T-cell (primary cell): ENCODE data around the gene VSIG2. TPM values are rescaled to one million over a fixed set of nuclear protein-coding genes. Genes with fewer than 3 reads are reported as not detected.

Experiments used
- ATAC-seq, 4 experiments: fragments of 200-7000 bp in 3 of 4; fragments of 150-1000 bp in 1 of 4; cut with Tn5 transposase; replicated peaks in 1 of 4; 1 replicate in 3 of 4; 2 replicates in 1 of 4; pipeline ENCODE4 v1.10.0; 2021; ENCODE audit warnings: moderate library complexity in 3 of 4, mild to moderate bottlenecking in 2 of 4, moderate number of reproducible peaks in 1 of 4
- CTCF ChIA-PET, 2 donors: fragments of 300-600 bp; sonication (Branson Sonifier 250); formaldehyde crosslinking; loops; one replicate each; lab custom pipeline; 2022; ENCODE audit warnings: antibody characterized with exemption in 2 of 2; lab: Charles Lee
- POLR2A ChIA-PET, 2 donors: fragments of 300-600 bp; sonication (Branson Sonifier 250); formaldehyde crosslinking; loops; one replicate each; lab custom pipeline; 2022; ENCODE audit warnings: antibody characterized with exemption in 2 of 2; lab: Charles Lee
- DNase-seq, 35 experiments: peaks; one replicate each; pipeline versions ENCODE4 v3.0.0 to v3.0.0-alpha.2; 2013 to 2023
- H3K27ac ChIP-seq: one replicate; pipeline ENCODE4 v1.5.1; 2013; ENCODE audit warnings: low read length
- H3K27me3 ChIP-seq, 2 experiments: replicated peaks in 1 of 2; 1 replicate in 1 of 2; 2 replicates in 1 of 2; pipeline versions ENCODE4 v1.6.1 to v1.7.0; 2013; ENCODE audit warnings: low read length in 1 of 2, mixed read lengths in 1 of 2; ENCODE audit not compliant: control insufficient read depth in 2 of 2, insufficient read depth in 2 of 2; ENCODE audit errors: extremely low read depth in 1 of 2
- H3K36me3 ChIP-seq, 2 donors: 1 replicate in 1 of 2; 2 replicates in 1 of 2; pipeline versions ENCODE4 v1.6.1 to v1.7.0; 2013; ENCODE audit warnings: low read length in 1 of 2; ENCODE audit not compliant: control insufficient read depth in 2 of 2, insufficient read depth in 1 of 2; ENCODE audit errors: extremely low read depth in 1 of 2
- H3K4me1 ChIP-seq, 2 experiments: 1 replicate in 1 of 2; 2 replicates in 1 of 2; pipeline versions ENCODE4 v1.6.1 to v1.7.0; 2013; ENCODE audit warnings: low read length in 2 of 2, mixed read lengths in 1 of 2; ENCODE audit not compliant: insufficient read depth in 2 of 2, control insufficient read depth in 1 of 2; ENCODE audit errors: extremely low read depth in 1 of 2
- H3K4me3 ChIP-seq, 2 donors: 1 replicate in 1 of 2; 2 replicates in 1 of 2; pipeline versions ENCODE4 v1.5.1 to v1.7.0; 2013; ENCODE audit warnings: mild to moderate bottlenecking in 2 of 2, low read length in 1 of 2, moderate library complexity in 1 of 2; ENCODE audit not compliant: control insufficient read depth in 1 of 2; ENCODE audit errors: extremely low read depth in 1 of 2
- H3K9me3 ChIP-seq: 2 replicates; pipeline ENCODE4 v1.7.0; 2013
- H3K27ac Mint-ChIP-seq, 2 donors: one replicate each; pipeline ENCODE4 v1.8.0; 2020 to 2021; ENCODE audit warnings: mild to moderate bottlenecking in 2 of 2, mixed read lengths in 2 of 2
- H3K27me3 Mint-ChIP-seq, 2 donors: one replicate each; pipeline ENCODE4 v1.8.0; 2021 to 2022; ENCODE audit warnings: mixed read lengths in 2 of 2
- H3K36me3 Mint-ChIP-seq: one replicate; pipeline ENCODE4 v1.8.0; 2021; ENCODE audit warnings: mixed read lengths
- H3K4me1 Mint-ChIP-seq, 3 donors: one replicate each; pipeline ENCODE4 v1.8.0; 2020 to 2022; ENCODE audit warnings: mixed read lengths in 3 of 3, mild to moderate bottlenecking in 1 of 3
- H3K4me3 Mint-ChIP-seq, 3 donors: one replicate each; pipeline ENCODE4 v1.8.0; 2020 to 2022; ENCODE audit warnings: mild to moderate bottlenecking in 3 of 3, mixed read lengths in 3 of 3, moderate library complexity in 3 of 3
- H3K9me3 Mint-ChIP-seq, 3 donors: one replicate each; pipeline ENCODE4 v1.8.0; 2020 to 2022; ENCODE audit warnings: mixed read lengths in 3 of 3
- WGBS: methylation state at CpG from one replicate; pipeline ENCODE4 v1.1.5; 2013; ENCODE audit warnings: missing lambda C conversion rate; ENCODE audit not compliant: insufficient coverage; 5-methylcytosine and 5-hydroxymethylcytosine counted together
- total RNA-seq, 35 experiments: library from RNA in 6 of 35; stranded (reverse) in 6 of 35; fragments of 120-200 nt in 1 of 35; gene quantifications; one replicate each; pipeline versions ENCODE4 v1.2.1 to v1.2.4 and lab custom pipeline; 2013 to 2026

Gene VSIG2
- total RNA-seq (1 to 10 TPM in 2 of 5 donors, under 1 TPM in 3; 0.66 to 1.6 (median 0.98) TPM), total RNA-seq (lab: John Stamatoyannopoulos, UW) (0 to 1.7 (median 0.31) reads per million in 29 experiments)
- 1.9 TPM for total RNA-seq (2013)

GRCh38 chr11:124751741-124752470 lies at the start of gene VSIG2:
VSIG2 (minus strand) TSS chr11:124752255; CDS start chr11:124752137, 118 bp downstream.
- Mint-ChIP-seq H3K4me3 (peak within 1 kb of the TSS; percentile 17 to 61 (median 55)), H3K27me3 (peaks cover 10 to 20% of the 10 kb centered on the region in 2 donors), H3K4me1 (peaks cover 6 to 31% (median 7%) of the 10 kb centered on the region in 3 donors), H3K36me3 (no peaks in the 10 kb centered on the region), H3K9me3 (no peaks in the 10 kb centered on the region), H3K27ac (peak within 1 kb of the TSS; percentile 55 to 74)
- CTCF ChIA-PET, result interaction anchor here (0.5 to 1.1 kb wide), 6 partner anchors 10 to 85 kb away, joined by 3 to 5 read pairs (median 3); partner anchors contain the start of gene NRGN (in 1 of the 2)
- H3K9me3 ChIP-seq, result no peaks in the 10 kb centered on the region
- peak within 1 kb of the TSS in 1 of 2 donors; percentile 34 for H3K4me3 ChIP-seq
- no peak for DNase-seq
- WGBS, result 79% methylated on average over 30 of the region's 42 CpGs
- H3K36me3 ChIP-seq, result no peaks in the 10 kb centered on the region
- peak within 1 kb of the TSS; percentile 23 for H3K27ac ChIP-seq
- peaks cover 0 to 16% of the 10 kb centered on the region in 2 experiments for H3K4me1 ChIP-seq
- peak in 1 of 4 experiments; percentile 19 for ATAC-seq
- peaks cover 0 to 39% of the 10 kb centered on the region in 2 experiments for H3K27me3 ChIP-seq
- POLR2A ChIA-PET, result no interaction called here

GRCh38 chr11:124801014-124801413 lies 49.0 kb upstream of the VSIG2 start:
- no peak for DNase-seq
- H3K27me3 Mint-ChIP-seq, result no peaks in the 10 kb centered on the region
- peak overlapping the region; percentile 52 to 94 for H3K4me3 ChIP-seq
- peak overlapping the region; percentile 82 to 93 (median 85) for H3K4me3 Mint-ChIP-seq
- no peak for ATAC-seq
- peaks cover 18 to 30% (median 28%) of the 10 kb centered on the region in 3 donors for H3K4me1 Mint-ChIP-seq
- H3K36me3 ChIP-seq, result no peaks in the 10 kb centered on the region
- peak overlapping the region; percentile 87 to 90 for H3K27ac Mint-ChIP-seq
- WGBS, result no CpG with 5 or more reads among the region's 8 CpGs
- no peaks in the 10 kb centered on the region for H3K9me3 Mint-ChIP-seq
- no peaks in the 10 kb centered on the region for H3K27me3 ChIP-seq
- peaks cover 11% of the 10 kb centered on the region in 2 experiments for H3K4me1 ChIP-seq
- no peaks in the 10 kb centered on the region for H3K9me3 ChIP-seq
- H3K27ac ChIP-seq, result peak overlapping the region; percentile 98
- POLR2A ChIA-PET, result no interaction called here
- H3K36me3 Mint-ChIP-seq, result peaks cover 12% of the 10 kb centered on the region
- CTCF ChIA-PET, result interaction anchor here (0.8 to 1.6 kb wide), 7 partner anchors 35 to 158 kb away, joined by 3 to 11 read pairs (median 5); no protein-coding TSS in a partner anchor

- Mint-ChIP-seq H3K36me3 (peaks cover 6% of the 10 kb centered on the region), H3K27ac (peak within 1 kb of the TSS; percentile 91 to 92), H3K27me3 (no peaks in the 10 kb centered on the region), H3K4me1 (peaks cover 18 to 32% (median 31%) of the 10 kb centered on the region in 3 donors), H3K4me3 (peak within 1 kb of the TSS; percentile 87 to 94 (median 93)), H3K9me3 (no peaks in the 10 kb centered on the region)
- ChIA-PET POLR2A (interaction anchor here in 1 of 2 donors (1.1 kb wide), 1 partner anchor 127 kb away, joined by 3 read pairs; the partner anchor contains the start of genes SIAE and SPA17), CTCF (interaction anchor here (0.8 to 1.6 kb wide), 9 partner anchors 36 to 157 kb away, joined by 3 to 11 read pairs (median 3); no protein-coding TSS in a partner anchor)
- peak within 1 kb of the TSS; percentile 52 to 94 for H3K4me3 ChIP-seq
- H3K9me3 ChIP-seq, result no peaks in the 10 kb centered on the region
- ATAC-seq (peak; percentile 89 to 92 (median 90)), DNase-seq (peak; percentile 38 to 85 (median 67))
- H3K4me1 ChIP-seq, result peaks cover 11% of the 10 kb centered on the region in 2 experiments
- no peaks in the 10 kb centered on the region for H3K27me3 ChIP-seq
- no peaks in the 10 kb centered on the region for H3K36me3 ChIP-seq
- peak within 1 kb of the TSS; percentile 98 for H3K27ac ChIP-seq
- 0% methylated on average over 39 of the region's 62 CpGs for WGBS
These were observed 48.3 kb upstream of the VSIG2 start, which contains the start of gene MSANTD2 for GRCh38 chr11:124800226-124800929. MSANTD2 (minus strand) TSS chr11:124800406; CDS start chr11:124800380, 26 bp downstream.

GRCh38 chr11:124799348-124800225 lies 47.5 kb upstream of the VSIG2 start:
- Mint-ChIP-seq H3K36me3 (no peaks in the 10 kb centered on the region), H3K4me1 (peaks cover 18 to 36% (median 31%) of the 10 kb centered on the region in 3 donors), H3K9me3 (no peaks in the 10 kb centered on the region), H3K27ac (peak overlapping the region; percentile 91 to 92), H3K4me3 (peak overlapping the region; percentile 87 to 94 (median 93)), H3K27me3 (no peaks in the 10 kb centered on the region)
- ATAC-seq, result peak; percentile 62 to 68 (median 64)
- under 1% methylated on average over 74 of the region's 83 CpGs for WGBS
- Histone ChIP-seq H3K9me3 (no peaks in the 10 kb centered on the region), H3K36me3 (no peaks in the 10 kb centered on the region), H3K4me3 (peak overlapping the region; percentile 52 to 94), H3K4me1 (peaks cover 11% of the 10 kb centered on the region in 2 experiments), H3K27me3 (no peaks in the 10 kb centered on the region), H3K27ac (peak overlapping the region; percentile 98)
- peak in 34 of 35 experiments; percentile 1 to 65 (median 33) for DNase-seq
- POLR2A ChIA-PET, result interaction anchor here in 1 of 2 donors (1.1 kb wide), 1 partner anchor 126 kb away, joined by 3 read pairs; the partner anchor contains the start of genes SIAE and SPA17
- CTCF ChIA-PET, result interaction anchor here (0.6 to 2.5 kb wide), 12 partner anchors 11 to 130 kb away, joined by 3 to 10 read pairs (median 4); partner anchors contain the start of gene ROBO3 (in 1 of the 2)

GRCh38 chr11:124798991-124799347 lies 46.9 kb upstream of the VSIG2 start:
- Mint-ChIP-seq H3K27ac (peak overlapping the region; percentile 91 to 92), H3K9me3 (no peaks in the 10 kb centered on the region), H3K4me1 (peaks cover 22 to 38% (median 34%) of the 10 kb centered on the region in 3 donors), H3K36me3 (no peaks in the 10 kb centered on the region), H3K4me3 (peak overlapping the region; percentile 87 to 94 (median 93)), H3K27me3 (no peaks in the 10 kb centered on the region)
- peaks cover 11% of the 10 kb centered on the region in 2 experiments for H3K4me1 ChIP-seq
- no peaks in the 10 kb centered on the region for H3K27me3 ChIP-seq
- peak overlapping the region; percentile 42 for H3K27ac ChIP-seq
- ATAC-seq (no peak), DNase-seq (peak in 1 of 35 experiments; percentile 27)
- no peaks in the 10 kb centered on the region for H3K36me3 ChIP-seq
- ChIA-PET CTCF (interaction anchor here (0.6 to 2.5 kb wide), 15 partner anchors 10 to 492 kb away, joined by 3 to 10 read pairs (median 4); partner anchors contain the start of gene ROBO3 (in 1 of the 2)), POLR2A (no interaction called here)
- H3K4me3 ChIP-seq, result peak overlapping the region; percentile 52 to 94
- no peaks in the 10 kb centered on the region for H3K9me3 ChIP-seq
- 10% methylated on average over 8 of the region's 8 CpGs for WGBS
